ENCODE results near the gene FAM114A1.

- no peak for TF ChIP-seq POLR2A (IDR thresholded peaks at IDR 0.05; ENCODE audit: low read depth, low read length)
- 0 out of 2 replicates have a peak, but pooled peaks have one; percentile 15 for TF ChIP-seq POLR2AphosphoS5 (IDR thresholded peaks at IDR 0.05; ENCODE audit: low read depth, low read length)
- TF ChIP-seq TAF1 (IDR thresholded peaks at IDR 0.05; ENCODE audit: low read depth, low read length), result no peak
- TF ChIP-seq SPI1 (IDR thresholded peaks at IDR 0.05; ENCODE audit: low read depth, low read length), result no peak
These were observed 44.8 kb upstream of the FAM114A1 start for GRCh38 chr4:38822748-38823303.

All from GM12891 (cell line).